ENCODE data around the gene TNFRSF8. TPM values are rescaled to one million over a fixed set of nuclear protein-coding genes. Genes with fewer than 3 reads are reported as not detected.

TNFRSF8 gene
- total and polyA plus RNA-seq, 12 donors, result 0.17 to 0.61 (median 0.42) TPM; not detected in 1

DNA sequence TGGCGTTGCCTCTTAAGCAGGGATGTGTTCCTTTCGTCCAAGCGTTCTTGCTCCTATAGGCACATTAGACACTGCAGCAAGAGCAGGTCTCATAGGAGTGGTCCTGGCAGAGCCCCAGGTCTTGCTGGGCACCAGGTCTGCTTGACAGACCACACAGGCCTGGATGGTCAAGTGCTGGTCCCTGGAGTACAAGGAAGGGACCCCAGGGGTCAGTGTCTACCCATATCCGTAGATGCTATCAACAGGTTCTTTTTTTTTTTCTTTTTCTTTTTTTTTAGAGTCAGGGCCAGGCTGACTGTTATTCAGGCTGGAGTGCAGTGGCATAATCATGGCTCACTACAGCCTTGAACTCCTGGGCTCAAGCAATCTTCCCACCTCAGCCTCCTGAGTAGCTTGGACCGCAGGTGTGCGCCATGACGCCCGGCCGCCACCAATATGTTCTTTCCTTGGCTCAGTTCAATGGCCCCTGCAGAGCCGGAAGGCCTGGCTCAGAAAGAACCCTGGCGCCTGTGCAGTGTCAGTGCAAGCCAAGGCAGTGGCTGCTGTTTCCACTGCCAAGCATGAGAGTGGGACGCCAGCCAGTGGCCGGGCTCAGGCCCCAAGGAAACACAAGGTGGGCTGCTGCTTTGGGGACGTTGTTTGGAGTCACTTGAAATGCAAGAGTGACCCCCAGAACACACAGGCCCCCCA lies 10.0 kb upstream of the TNFRSF8 start:
- peak overlapping the region in 3 of 5 donors; percentile 30 to 55 (median 37) for H3K27ac ChIP-seq
- no peaks in the 10 kb centered on the region for H3K27me3 ChIP-seq
- DNase-seq, result peak; percentile 48 to 80 (median 67)
- H3K4me3 ChIP-seq, result no peak overlapping the region
- WGBS, 4 donors, result 42 to 59% (median 50%) methylated on average over 11 to 14 of the region's 14 CpGs
- intact Hi-C loops (cut with DNase I), result no loop called here
- H3K36me3 ChIP-seq (replicated peaks in 1 of 2), result no peaks in the 10 kb centered on the region
- no peaks in the 10 kb centered on the region for H3K9me3 ChIP-seq (replicated peaks in 1 of 3)
- TF ChIP-seq, protein P1, sequence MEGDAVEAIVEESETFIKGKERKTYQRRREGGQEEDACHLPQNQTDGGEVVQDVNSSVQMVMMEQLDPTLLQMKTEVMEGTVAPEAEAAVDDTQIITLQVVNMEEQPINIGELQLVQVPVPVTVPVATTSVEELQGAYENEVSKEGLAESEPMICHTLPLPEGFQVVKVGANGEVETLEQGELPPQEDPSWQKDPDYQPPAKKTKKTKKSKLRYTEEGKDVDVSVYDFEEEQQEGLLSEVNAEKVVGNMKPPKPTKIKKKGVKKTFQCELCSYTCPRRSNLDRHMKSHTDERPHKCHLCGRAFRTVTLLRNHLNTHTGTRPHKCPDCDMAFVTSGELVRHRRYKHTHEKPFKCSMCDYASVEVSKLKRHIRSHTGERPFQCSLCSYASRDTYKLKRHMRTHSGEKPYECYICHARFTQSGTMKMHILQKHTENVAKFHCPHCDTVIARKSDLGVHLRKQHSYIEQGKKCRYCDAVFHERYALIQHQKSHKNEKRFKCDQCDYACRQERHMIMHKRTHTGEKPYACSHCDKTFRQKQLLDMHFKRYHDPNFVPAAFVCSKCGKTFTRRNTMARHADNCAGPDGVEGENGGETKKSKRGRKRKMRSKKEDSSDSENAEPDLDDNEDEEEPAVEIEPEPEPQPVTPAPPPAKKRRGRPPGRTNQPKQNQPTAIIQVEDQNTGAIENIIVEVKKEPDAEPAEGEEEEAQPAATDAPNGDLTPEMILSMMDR (IDR thresholded peaks at IDR 0.05), result peak; percentile 9 to 50 (median 28)
- TF ChIP-seq POLR2A (IDR thresholded peaks at IDR 0.05), result no peak
- H3K4me1 ChIP-seq (replicated peaks in 1 of 2), result peaks cover 9 to 16% of the 10 kb centered on the region in 2 donors

DNA sequence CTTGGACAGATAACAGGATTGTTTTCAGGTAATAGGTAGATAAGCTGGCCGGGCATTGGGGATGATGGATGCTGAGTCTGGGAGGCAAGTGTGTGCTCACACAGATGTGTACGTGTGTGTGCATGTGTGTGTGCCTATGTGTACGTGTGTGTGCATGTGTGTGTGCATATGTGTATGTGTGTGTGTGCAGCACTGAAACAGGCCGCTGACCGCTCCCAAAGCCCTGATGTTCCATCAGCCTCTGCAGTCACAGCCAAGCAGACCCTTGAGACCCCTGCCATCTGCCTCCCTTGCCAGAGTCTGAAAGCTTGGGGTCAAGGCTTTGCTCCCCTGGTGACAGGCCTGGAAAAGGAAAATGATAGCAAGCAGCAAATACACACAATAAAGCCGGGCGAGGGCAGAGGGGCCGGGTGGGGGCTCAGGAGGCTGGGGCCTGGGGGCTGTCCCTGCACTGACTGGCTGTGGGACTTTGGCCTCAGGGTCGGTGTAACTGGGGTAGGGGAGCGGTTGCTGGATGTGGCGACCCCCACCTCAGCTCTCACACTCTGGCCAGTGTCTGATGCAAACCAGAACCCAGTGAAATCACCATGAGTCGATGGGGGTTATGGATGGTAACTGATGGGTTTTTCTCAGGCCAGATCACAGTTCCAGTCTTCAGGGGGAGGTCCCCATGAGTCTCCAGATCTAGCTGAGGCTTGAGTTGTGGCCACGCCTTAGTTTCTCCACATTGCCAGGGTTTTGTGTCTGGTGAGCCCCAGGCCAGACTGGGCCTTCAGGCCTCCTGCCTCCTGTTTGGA lies 9.2 kb upstream of the TNFRSF8 start:
- H3K4me1 ChIP-seq (replicated peaks in 1 of 2), result peaks cover 9 to 16% of the 10 kb centered on the region in 2 donors
- H3K9me3 ChIP-seq (replicated peaks in 1 of 3), result no peaks in the 10 kb centered on the region
- no peaks in the 10 kb centered on the region for H3K27me3 ChIP-seq
- no peak overlapping the region for H3K4me3 ChIP-seq
- H3K36me3 ChIP-seq (replicated peaks in 1 of 2), result no peaks in the 10 kb centered on the region
- intact Hi-C loops (cut with DNase I), result no loop called here
- no peak for DNase-seq
- no peak for TF ChIP-seq POLR2A (IDR thresholded peaks at IDR 0.05)
- TF ChIP-seq, protein P1 (IDR thresholded peaks at IDR 0.05), result no peak
- 74 to 84% (median 82%) methylated on average over 9 to 13 of the region's 13 CpGs for WGBS, 4 donors
- peak overlapping the region in 2 of 5 donors; percentile 37 to 55 for H3K27ac ChIP-seq

DNA sequence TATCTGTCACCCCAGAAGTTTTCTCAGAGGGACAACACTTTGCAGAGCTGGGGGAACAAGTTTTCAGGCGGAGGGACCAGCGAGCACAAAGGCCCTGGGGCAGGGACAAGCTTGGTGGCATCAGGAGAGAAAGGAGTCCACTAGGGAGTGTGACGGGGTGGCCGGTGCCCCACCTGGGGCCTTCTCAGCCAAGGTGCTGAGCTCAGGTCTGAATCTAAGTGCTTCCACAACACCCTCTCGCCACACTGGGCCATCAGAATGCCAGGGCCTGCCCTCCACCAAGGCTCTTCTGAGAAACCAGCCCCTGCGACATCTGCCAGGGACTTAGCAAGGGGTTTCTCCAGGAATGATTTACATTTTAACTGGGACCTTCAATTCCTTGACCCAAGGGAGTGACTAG lies 7.8 kb upstream of the TNFRSF8 start:
- DNase-seq, result no peak
- Histone ChIP-seq H3K4me1 (replicated peaks in 1 of 2) (peaks cover 9 to 16% of the 10 kb centered on the region in 2 donors), H3K36me3 (replicated peaks in 1 of 2) (no peaks in the 10 kb centered on the region), H3K27ac (no peak overlapping the region), H3K27me3 (no peaks in the 10 kb centered on the region), H3K4me3 (no peak overlapping the region), H3K9me3 (replicated peaks in 1 of 3) (no peaks in the 10 kb centered on the region)
- TF ChIP-seq POLR2A (IDR thresholded peaks at IDR 0.05), result no peak
- TF ChIP-seq, protein P1 (IDR thresholded peaks at IDR 0.05), result no peak
- 83 to 100% (median 93%) methylated on average over 4 to 6 of the region's 6 CpGs for WGBS, 4 donors
- intact Hi-C loops (cut with DNase I), result no loop called here

DNA sequence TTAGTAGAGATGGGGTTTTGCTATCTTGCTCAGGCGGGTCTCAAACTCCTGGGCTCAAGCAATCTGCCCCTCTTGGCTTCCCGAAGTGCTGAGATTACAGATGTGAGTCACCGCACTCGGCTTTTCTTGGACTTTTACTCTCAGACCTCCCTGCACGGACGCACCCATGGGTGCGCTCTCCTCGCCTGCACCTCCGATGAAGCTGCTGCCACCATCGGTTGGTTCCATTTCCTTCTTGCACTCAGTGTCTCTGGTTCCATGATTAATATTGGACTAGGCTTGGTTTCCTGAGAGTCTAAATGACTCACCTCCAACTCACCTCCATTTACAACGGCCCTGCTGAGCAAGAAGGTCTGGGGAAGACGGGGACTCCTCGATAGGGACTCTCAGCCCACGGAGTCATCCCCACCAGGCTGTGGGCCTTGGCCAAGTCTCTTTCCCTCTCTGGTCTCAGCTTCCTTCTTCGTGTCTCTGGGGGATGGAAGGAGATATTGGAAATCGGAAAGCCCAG lies 6.7 kb upstream of the TNFRSF8 start:
- intact Hi-C loops (cut with DNase I), result no loop called here
- H3K27me3 ChIP-seq, result no peaks in the 10 kb centered on the region
- no peak overlapping the region for H3K4me3 ChIP-seq
- H3K36me3 ChIP-seq (replicated peaks in 1 of 2), result no peaks in the 10 kb centered on the region
- H3K4me1 ChIP-seq (replicated peaks in 1 of 2), result peaks cover 9 to 16% of the 10 kb centered on the region in 2 donors
- TF ChIP-seq, protein P1 (IDR thresholded peaks at IDR 0.05), result no peak
- TF ChIP-seq POLR2A (IDR thresholded peaks at IDR 0.05), result no peak
- 92 to 94% (median 93%) methylated on average over 16 of the region's 16 CpGs for WGBS, 4 donors
- no peak for DNase-seq
- H3K27ac ChIP-seq, result no peak overlapping the region
- H3K9me3 ChIP-seq (replicated peaks in 1 of 3), result no peaks in the 10 kb centered on the region

All from adrenal gland (tissue), 12 donors.